ENCODE data around the gene DTD1. TPM values are rescaled to one million over a fixed set of nuclear protein-coding genes. Genes with fewer than 3 reads are reported as not detected.

DTD1 gene
- total and polyA plus RNA-seq, 2 of the 13 experiments (the other 11 are each of a cell fraction or from before 2014, with no cell fraction given), result 41.2 to 79.3 TPM

DNA sequence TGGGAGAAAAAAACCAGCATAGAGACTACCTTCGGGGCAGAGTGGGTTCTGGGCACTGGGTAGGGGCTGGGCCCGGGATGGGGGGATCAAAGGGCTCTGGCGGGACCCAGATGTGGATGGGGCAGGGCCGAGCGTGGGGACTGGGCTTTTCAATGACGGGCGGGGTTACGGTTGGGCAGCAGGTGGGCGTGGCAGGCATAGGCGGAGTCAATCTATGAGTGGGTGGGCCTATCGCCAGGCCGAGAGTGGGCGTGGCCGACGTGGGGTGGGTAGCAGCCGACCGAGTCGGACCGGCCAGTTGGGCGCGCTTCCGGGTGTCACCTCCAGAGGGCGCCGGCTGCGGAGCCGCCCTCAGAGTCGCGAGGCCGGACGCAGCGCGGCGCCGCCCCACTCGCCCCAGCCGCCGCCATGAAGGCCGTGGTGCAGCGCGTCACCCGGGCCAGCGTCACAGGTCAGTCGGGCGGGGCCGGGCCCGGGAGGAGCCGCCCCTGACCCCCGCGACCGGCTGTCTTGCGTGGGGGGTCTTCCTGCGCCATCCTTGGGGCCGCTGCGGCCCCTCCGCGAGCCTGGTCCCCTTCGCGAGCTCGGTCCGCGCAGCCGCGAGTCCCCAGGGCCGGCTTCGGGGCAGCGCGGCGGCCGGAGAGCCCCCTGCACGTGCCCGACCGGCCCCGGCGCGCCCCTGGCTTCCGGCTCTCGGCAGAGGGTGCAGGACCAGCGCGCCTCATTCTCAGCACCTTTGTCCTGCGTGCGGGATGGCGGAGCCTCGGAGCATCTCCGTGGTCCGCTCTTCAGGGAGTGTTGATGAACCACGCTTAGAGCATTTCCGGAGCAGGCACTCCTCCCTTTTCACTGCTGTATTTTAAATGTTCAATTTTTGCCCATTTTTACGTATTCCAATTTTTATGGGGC, at the start of gene DTD1 (continued):
- TF ChIP-seq ZNF761 (CRISPR knock-in tag; conservative IDR thresholded peaks at IDR 0.05) (peak; percentile 39; the same call in 1 of the 2 replicates), ZNF12 (CRISPR knock-in tag; IDR thresholded peaks at IDR 0.05) (0 out of 2 replicates have a peak, but pooled peaks have one; percentile 30), ZNF414 (CRISPR knock-in tag; IDR thresholded peaks at IDR 0.05) (peak; percentile 11; the same call in 1 of the 2 replicates), ZFP91 (CRISPR knock-in tag; IDR thresholded peaks at IDR 0.05; ENCODE audit: borderline replicate concordance) (peak; percentile 74), ZFAT (CRISPR knock-in tag; conservative IDR thresholded peaks at IDR 0.05) (peak; percentile 84), ZNF556 (CRISPR knock-in tag; IDR thresholded peaks at IDR 0.05; ENCODE audit: borderline replicate concordance) (peak; percentile 91), DR1 (CRISPR knock-in tag; IDR thresholded peaks at IDR 0.05) (peak; percentile 67; the same call in 1 of the 2 replicates), DMAP1 (CRISPR knock-in tag; IDR thresholded peaks at IDR 0.05) (peak; percentile 67; the same call in 1 of the 2 replicates), KDM4B (CRISPR knock-in tag; IDR thresholded peaks at IDR 0.05) (0 out of 2 replicates have a peak, but pooled peaks have one; percentile 50), BRF2 (CRISPR knock-in tag; IDR thresholded peaks at IDR 0.05) (peak; percentile 82), RFX3 (CRISPR knock-in tag; IDR thresholded peaks at IDR 0.05) (no peak), ZBTB1 (CRISPR knock-in tag; IDR thresholded peaks at IDR 0.05; ENCODE audit: borderline replicate concordance) (no peak), SPEN (CRISPR knock-in tag; IDR thresholded peaks at IDR 0.05; ENCODE audit: low read depth) (peak; percentile 64), DNMT1 (CRISPR knock-in tag; IDR thresholded peaks at IDR 0.05) (peak; percentile 85; the same call in 1 of the 2 replicates)
- TF ChIP-seq, protein P1, sequence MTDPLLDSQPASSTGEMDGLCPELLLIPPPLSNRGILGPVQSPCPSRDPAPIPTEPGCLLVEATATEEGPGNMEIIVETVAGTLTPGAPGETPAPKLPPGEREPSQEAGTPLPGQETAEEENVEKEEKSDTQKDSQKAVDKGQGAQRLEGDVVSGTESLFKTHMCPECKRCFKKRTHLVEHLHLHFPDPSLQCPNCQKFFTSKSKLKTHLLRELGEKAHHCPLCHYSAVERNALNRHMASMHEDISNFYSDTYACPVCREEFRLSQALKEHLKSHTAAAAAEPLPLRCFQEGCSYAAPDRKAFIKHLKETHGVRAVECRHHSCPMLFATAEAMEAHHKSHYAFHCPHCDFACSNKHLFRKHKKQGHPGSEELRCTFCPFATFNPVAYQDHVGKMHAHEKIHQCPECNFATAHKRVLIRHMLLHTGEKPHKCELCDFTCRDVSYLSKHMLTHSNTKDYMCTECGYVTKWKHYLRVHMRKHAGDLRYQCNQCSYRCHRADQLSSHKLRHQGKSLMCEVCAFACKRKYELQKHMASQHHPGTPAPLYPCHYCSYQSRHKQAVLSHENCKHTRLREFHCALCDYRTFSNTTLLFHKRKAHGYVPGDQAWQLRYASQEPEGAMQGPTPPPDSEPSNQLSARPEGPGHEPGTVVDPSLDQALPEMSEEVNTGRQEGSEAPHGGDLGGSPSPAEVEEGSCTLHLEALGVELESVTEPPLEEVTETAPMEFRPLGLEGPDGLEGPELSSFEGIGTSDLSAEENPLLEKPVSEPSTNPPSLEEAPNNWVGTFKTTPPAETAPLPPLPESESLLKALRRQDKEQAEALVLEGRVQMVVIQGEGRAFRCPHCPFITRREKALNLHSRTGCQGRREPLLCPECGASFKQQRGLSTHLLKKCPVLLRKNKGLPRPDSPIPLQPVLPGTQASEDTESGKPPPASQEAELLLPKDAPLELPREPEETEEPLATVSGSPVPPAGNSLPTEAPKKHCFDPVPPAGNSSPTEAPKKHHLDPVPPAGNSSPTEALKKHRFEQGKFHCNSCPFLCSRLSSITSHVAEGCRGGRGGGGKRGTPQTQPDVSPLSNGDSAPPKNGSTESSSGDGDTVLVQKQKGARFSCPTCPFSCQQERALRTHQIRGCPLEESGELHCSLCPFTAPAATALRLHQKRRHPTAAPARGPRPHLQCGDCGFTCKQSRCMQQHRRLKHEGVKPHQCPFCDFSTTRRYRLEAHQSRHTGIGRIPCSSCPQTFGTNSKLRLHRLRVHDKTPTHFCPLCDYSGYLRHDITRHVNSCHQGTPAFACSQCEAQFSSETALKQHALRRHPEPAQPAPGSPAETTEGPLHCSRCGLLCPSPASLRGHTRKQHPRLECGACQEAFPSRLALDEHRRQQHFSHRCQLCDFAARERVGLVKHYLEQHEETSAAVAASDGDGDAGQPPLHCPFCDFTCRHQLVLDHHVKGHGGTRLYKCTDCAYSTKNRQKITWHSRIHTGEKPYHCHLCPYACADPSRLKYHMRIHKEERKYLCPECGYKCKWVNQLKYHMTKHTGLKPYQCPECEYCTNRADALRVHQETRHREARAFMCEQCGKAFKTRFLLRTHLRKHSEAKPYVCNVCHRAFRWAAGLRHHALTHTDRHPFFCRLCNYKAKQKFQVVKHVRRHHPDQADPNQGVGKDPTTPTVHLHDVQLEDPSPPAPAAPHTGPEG (CRISPR knock-in tag; IDR thresholded peaks at IDR 0.05), result peak; percentile 92
